HCT116 (cell line): Measurements from ENCODE around the gene CBLIF. TPM values are rescaled to one million over a fixed set of nuclear protein-coding genes. Genes with fewer than 3 reads are reported as not detected.

Experiments used
- ATAC-seq: fragments of 200-7000 bp; cut with Tn5 transposase; 2 replicates; pipeline ENCODE4 v1.9.1; 2020; ENCODE audit warnings: mild to moderate bottlenecking, moderate library complexity
- BruUV-seq: library from RNA; stranded (reverse); fragments of 400-500 nt; replicated peaks from 2 replicates; lab custom pipeline; 2021; lab: Mats Ljungman, UMichigan
- CTCF ChIA-PET: fragments of 300-600 bp; sonication (Branson Sonifier 250); formaldehyde crosslinking; loops from one replicate; lab custom pipeline; 2021; ENCODE audit warnings: antibody characterized with exemption; lab: Charles Lee
- POLR2A ChIA-PET: fragments of 300-600, 350-600 bp; sonication (Branson Sonifier 250); formaldehyde crosslinking; loops from one replicate; lab custom pipeline; 2021; ENCODE audit warnings: antibody characterized with exemption; lab: Charles Lee
- RAD21 ChIA-PET, 2 experiments: fragments of 300-600 bp; sonication (Branson Sonifier 250); formaldehyde crosslinking; loops; one replicate each; lab custom pipeline; 2023; ENCODE audit warnings: low total read pairs in 2 of 2; ENCODE audit not compliant: uncharacterized antibody in 2 of 2, unreplicated experiment in 2 of 2, low non-redundant PET in 1 of 2; lab: Charles Lee
- DNase-seq: peaks from one replicate; pipeline ENCODE4 v3.0.0-alpha.2; 2010; ENCODE audit warnings: low read depth, low spot score
- H2AFZ ChIP-seq: fragments of 200-600 bp; shearing (Covaris generic), sonication (generic); 2 replicates; pipeline ENCODE4 v1.6.1; 2017; ENCODE audit warnings: low read depth, mixed run types, mixed read lengths, antibody characterized with exemption, low read length; ENCODE audit not compliant: poor library complexity, severe bottlenecking
- H3K27ac ChIP-seq: 2 replicates; pipeline ENCODE4 v1.5.1; 2012; ENCODE audit warnings: low read depth, low read length
- H3K27me3 ChIP-seq: fragments of 200-600 bp; sonication (generic); 2 replicates; pipeline ENCODE4 v1.6.1; 2016; ENCODE audit warnings: mixed run types, low read length, mixed read lengths; ENCODE audit not compliant: insufficient read depth
- H3K36me3 ChIP-seq, 2 experiments: fragments of 200-500 bp in 1 of 2; fragments of 200-600 bp in 1 of 2; sonication (Bioruptor generic) in 1 of 2; sonication (generic) in 1 of 2; 2 replicates each; pipeline versions ENCODE4 v1.5.1 to v1.6.1; 2014 to 2016; ENCODE audit warnings: low read length in 2 of 2, inconsistent platforms in 1 of 2, mixed read lengths in 1 of 2, mixed run types in 1 of 2; ENCODE audit not compliant: insufficient read depth in 2 of 2, control insufficient read depth in 1 of 2
- H3K4me1 ChIP-seq, 2 experiments: fragments of 200-600 bp in 1 of 2; sonication (generic) in 1 of 2; 2 replicates each; pipeline versions ENCODE4 v1.5.1 to v1.6.1; 2012 to 2017; ENCODE audit warnings: low read length in 2 of 2, inconsistent platforms in 1 of 2, mild to moderate bottlenecking in 1 of 2, mixed read lengths in 1 of 2, mixed run types in 1 of 2, moderate library complexity in 1 of 2; ENCODE audit not compliant: insufficient read depth in 2 of 2, control insufficient read depth in 1 of 2
- H3K4me2 ChIP-seq: fragments of 200-600 bp; sonication (generic); 2 replicates; pipeline ENCODE4 v1.6.1; 2017; ENCODE audit warnings: mixed run types, low read length, mixed read lengths
- H3K4me3 ChIP-seq, 2 experiments: fragments of 200-600 bp in 1 of 2; sonication (generic) in 1 of 2; replicated peaks in 1 of 2; 2 replicates each; pipeline ENCODE4 v1.5.1; 2011 to 2016; ENCODE audit warnings: low read length in 2 of 2, control low read depth in 1 of 2, low read depth in 1 of 2, mild to moderate bottlenecking in 1 of 2, mixed read lengths in 1 of 2, mixed run types in 1 of 2
- H3K79me2 ChIP-seq: fragments of 200-600 bp; sonication (generic); 2 replicates; pipeline ENCODE4 v1.6.1; 2017; ENCODE audit warnings: mild to moderate bottlenecking, mixed run types, low read length, moderate library complexity, mixed read lengths; ENCODE audit not compliant: insufficient read depth
- H3K9ac ChIP-seq: fragments of 200-600 bp; sonication (generic); 2 replicates; pipeline ENCODE4 v1.6.1; 2016; ENCODE audit warnings: low read length, mixed read lengths
- H3K9me2 ChIP-seq: fragments of 200-600 bp; sonication (generic), shearing (Covaris generic); 2 replicates; pipeline ENCODE4 v1.6.1; 2017; ENCODE audit warnings: mixed run types, mild to moderate bottlenecking, moderate library complexity; ENCODE audit not compliant: insufficient read depth
- H3K9me3 ChIP-seq, 2 experiments: fragments of 200-500 bp in 1 of 2; fragments of 200-600 bp in 1 of 2; sonication (Bioruptor generic) in 1 of 2; sonication (generic) in 1 of 2; 2 replicates each; pipeline ENCODE4 v1.6.1; 2014 to 2017; ENCODE audit warnings: low read length in 2 of 2, mixed read lengths in 2 of 2, inconsistent platforms in 1 of 2, low read depth in 1 of 2, mild to moderate bottlenecking in 1 of 2, mixed run types in 1 of 2, moderate library complexity in 1 of 2; ENCODE audit not compliant: control insufficient read depth in 1 of 2, insufficient read depth in 1 of 2
- H4K20me1 ChIP-seq: fragments of 200-600 bp; sonication (generic), shearing (Covaris generic); 2 replicates; pipeline ENCODE4 v1.6.1; 2017; ENCODE audit warnings: mixed run types, mild to moderate bottlenecking, moderate library complexity; ENCODE audit not compliant: insufficient read depth
- CBX3 ChIP-seq: IDR thresholded peaks from 2 replicates; pipeline ENCODE4 v1.6.1; 2012; ENCODE audit warnings: low read depth
- CEBPB ChIP-seq: IDR thresholded peaks from 2 replicates; pipeline ENCODE4 v1.6.1; 2012; ENCODE audit warnings: low read depth
- CTCF ChIP-seq, 3 experiments: fragments of 200-600 bp in 1 of 3; sonication (generic) in 1 of 3; IDR thresholded peaks in 2 of 3; conservative IDR thresholded peaks in 1 of 3; 2 replicates each; pipeline ENCODE4 v1.5.1; 2012 to 2017; ENCODE audit warnings: low read depth in 2 of 3, low read length in 2 of 3, antibody characterized with exemption in 1 of 3, borderline replicate concordance in 1 of 3, control low read depth in 1 of 3, mild to moderate bottlenecking in 1 of 3, mixed read lengths in 1 of 3, mixed run types in 1 of 3, moderate library complexity in 1 of 3; ENCODE audit not compliant: insufficient read depth in 1 of 3
- SIN3A ChIP-seq: IDR thresholded peaks from 2 replicates; pipeline ENCODE4 v1.6.1; 2012; ENCODE audit warnings: low read depth
- ZNF274 ChIP-seq: fragments of 200-500 bp; sonication (Bioruptor generic); IDR thresholded peaks from 2 replicates; pipeline ENCODE4 v1.6.1; 2014; ENCODE audit warnings: mild to moderate bottlenecking, low read depth, low read length, inconsistent platforms
- intact Hi-C: fragments of 100-400 bp; cut with micrococcal nuclease; formaldehyde crosslinking; loops from 2 replicates; pipeline ENCODE4 v1.10.0; 2022
- total RNA-seq: library from RNA; stranded (reverse); gene quantifications from one replicate; pipeline ENCODE4 v1.2.1, GENCODE V29; 2021; ENCODE audit not compliant: unreplicated experiment

Gene CBLIF
- total RNA-seq, 1 experiment from 2014 or later, result not detected

DNA sequence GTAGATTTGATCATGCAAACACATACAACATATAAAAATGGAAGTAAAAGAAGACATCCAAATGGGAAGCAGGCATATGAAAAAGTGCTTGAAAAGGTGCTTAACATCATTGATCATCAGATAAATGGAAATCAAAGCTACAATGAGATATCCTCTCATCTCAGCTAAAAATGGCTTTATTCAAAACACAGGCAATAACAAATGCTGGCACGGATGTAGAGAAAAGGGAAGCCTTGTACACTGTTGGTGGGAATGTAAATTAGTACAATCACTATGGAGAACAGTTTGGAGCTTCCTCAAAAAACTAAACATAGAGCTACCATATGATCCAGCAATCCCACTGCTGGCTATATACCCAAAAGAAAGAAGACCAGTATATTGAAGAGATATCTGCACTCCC, 21.5 kb upstream of the CBLIF start:
- H3K4me3 ChIP-seq, result no peak overlapping the region
- H3K9ac ChIP-seq, result no peak overlapping the region
- ATAC-seq, result no peak
- no peaks in the 10 kb centered on the region for H3K9me3 ChIP-seq
- no peak overlapping the region for H3K27ac ChIP-seq
- TF ChIP-seq CTCF (IDR thresholded peaks at IDR 0.05 in 2 of 3, conservative IDR thresholded peaks at IDR 0.05 in 1 of 3; ENCODE audit: borderline replicate concordance in 1 of 3, insufficient read depth in 1 of 3, low read depth in 2 of 3, low read length in 2 of 3) (no peak), SIN3A (no peak)
- H3K4me2 ChIP-seq, result 0 out of 2 replicates have a peak overlapping the region, but pooled peaks have one; percentile 7
- intact Hi-C loops, result no loop called here
- no peaks in the 10 kb centered on the region for H3K9me2 ChIP-seq
- CTCF ChIA-PET, result no interaction called here
- no peaks in the 10 kb centered on the region for H3K36me3 ChIP-seq
- peak overlapping the region; percentile 50 for H2AFZ ChIP-seq
- no peaks in the 10 kb centered on the region for H4K20me1 ChIP-seq
- RAD21 ChIA-PET, result no interaction called here
- POLR2A ChIA-PET, result no interaction called here
- H3K27me3 ChIP-seq, result no peaks in the 10 kb centered on the region
- no peak for DNase-seq
- BruUV-seq, result no TSS peak
- H3K4me1 ChIP-seq, result peaks cover 0 to 27% of the 10 kb centered on the region in 2 experiments; a peak in 2 of 4 replicates
- H3K79me2 ChIP-seq, result no peaks in the 10 kb centered on the region

GRCh38 chr11:59866397-59866796, 21.1 kb upstream of the CBLIF start, which contains the start of gene TCN1:
Gene TCN1, minus strand, starts transcription at chr11:59866487. Its CDS starts 17 bp downstream, at chr11:59866470.
- TF ChIP-seq ZNF274 (no peak), CTCF (IDR thresholded peaks at IDR 0.05 in 2 of 3, conservative IDR thresholded peaks at IDR 0.05 in 1 of 3; ENCODE audit: borderline replicate concordance in 1 of 3, insufficient read depth in 1 of 3, low read depth in 2 of 3, low read length in 2 of 3) (peak in 1 of 3 experiments; percentile 27; a peak in 1 of 6 replicates), CEBPB (peak; percentile 96), CBX3 (peak; percentile 67)

More at GRCh38 chr11:59866397-59866796, 21.1 kb upstream of the CBLIF start, which contains the start of gene TCN1:
- DNase-seq (peak; percentile 52), ATAC-seq (peak; percentile 79)
- Histone ChIP-seq H2AFZ (peak within 1 kb of the TSS; percentile 50), H3K9ac (no peak within 1 kb of the TSS), H3K79me2 (no peaks in the 10 kb centered on the region), H3K4me3 (no peak within 1 kb of the TSS), H3K4me1 (peaks cover 0 to 27% of the 10 kb centered on the region in 2 experiments; a peak in 2 of 4 replicates), H3K4me2 (peak within 1 kb of the TSS; percentile 54), H3K9me3 (no peaks in the 10 kb centered on the region), H3K27ac (no peak within 1 kb of the TSS), H3K27me3 (no peaks in the 10 kb centered on the region), H3K9me2 (no peaks in the 10 kb centered on the region), H3K36me3 (no peaks in the 10 kb centered on the region), H4K20me1 (no peaks in the 10 kb centered on the region)
- ChIA-PET RAD21 (no interaction called here), CTCF (no interaction called here), POLR2A (no interaction called here)
- BruUV-seq, result no TSS peak
- intact Hi-C loops, result no loop called here
